ENCODE results near the gene ADSL.

Gene ADSL

GRCh38 chr22:40383905-40384304 lies 37.6 kb downstream of the ADSL start:
- no peak overlapping the region for H3K27ac ChIP-seq
- TF ChIP-seq CTCF (IDR thresholded peaks at IDR 0.05) (no peak), ZFX (IDR thresholded peaks at IDR 0.05; ENCODE audit: borderline replicate concordance) (no peak)

- TF ChIP-seq ZFX (IDR thresholded peaks at IDR 0.05; ENCODE audit: borderline replicate concordance) (no peak), CTCF (IDR thresholded peaks at IDR 0.05) (no peak)
- no peak overlapping the region for H3K27ac ChIP-seq
These were observed 38.9 kb downstream of the ADSL start for GRCh38 chr22:40385036-40385782.

GRCh38 chr22:40387746-40388145 lies 41.4 kb downstream of the ADSL start:
- TF ChIP-seq CTCF (IDR thresholded peaks at IDR 0.05) (no peak), ZFX (IDR thresholded peaks at IDR 0.05; ENCODE audit: borderline replicate concordance) (no peak)
- H3K27ac ChIP-seq: peak overlapping the region; percentile 63

- peak overlapping the region; percentile 63 for H3K27ac ChIP-seq
- TF ChIP-seq ZFX (IDR thresholded peaks at IDR 0.05; ENCODE audit: borderline replicate concordance) (no peak), CTCF (IDR thresholded peaks at IDR 0.05) (no peak)
These were observed 41.9 kb downstream of the ADSL start for GRCh38 chr22:40388231-40388630.

GRCh38 chr22:40391417-40391816 lies 45.1 kb downstream of the ADSL start:
- TF ChIP-seq ZFX (IDR thresholded peaks at IDR 0.05; ENCODE audit: borderline replicate concordance) (no peak), CTCF (IDR thresholded peaks at IDR 0.05) (no peak)
- H3K27ac ChIP-seq: no peak overlapping the region

- H3K27ac ChIP-seq: no peak overlapping the region
- TF ChIP-seq ZFX (IDR thresholded peaks at IDR 0.05; ENCODE audit: borderline replicate concordance) (no peak), CTCF (IDR thresholded peaks at IDR 0.05) (no peak)
These were observed 46.3 kb downstream of the ADSL start for GRCh38 chr22:40392618-40393017.

GRCh38 chr22:40394607-40395006 lies 48.3 kb downstream of the ADSL start:
- no peak for TF ChIP-seq CTCF (IDR thresholded peaks at IDR 0.05)
- TF ChIP-seq ZFX (IDR thresholded peaks at IDR 0.05; ENCODE audit: borderline replicate concordance): no peak
- H3K27ac ChIP-seq: no peak overlapping the region

All from 22Rv1 (cell line).